Measurements from ENCODE around the gene WWOX. TPM values are rescaled to one million over a fixed set of nuclear protein-coding genes. Genes with fewer than 3 reads are reported as not detected.
"Not testable (repeated sequence)": the region's sequence is repeated elsewhere in the genome, so short reads cannot be mapped to it uniquely, and the experiment has no call there.

Gene WWOX

GRCh38 chr16:79260890-79261289 is 1161.4 kb downstream of the WWOX start:
- H2BK5ac ChIP-seq (ENCODE audit: low read length); H3K36me3 ChIP-seq (ENCODE audit: control insufficient read depth, insufficient read depth, low read length); H4K5ac ChIP-seq (ENCODE audit: low read length); H3K4ac ChIP-seq (ENCODE audit: low read depth, low read length); H3K79me1 ChIP-seq (ENCODE audit: low read length); DNase-seq; H2AK5ac ChIP-seq (ENCODE audit: low read length); H3K4me1 ChIP-seq (ENCODE audit: control insufficient read depth, low read depth, low read length); H3K23ac ChIP-seq (ENCODE audit: low read length); H3K4me3 ChIP-seq (ENCODE audit: low read length); H3K27ac ChIP-seq (ENCODE audit: low read depth, low read length); H2BK120ac ChIP-seq (ENCODE audit: low read depth, low read length); H4K8ac ChIP-seq (ENCODE audit: low read depth, low read length); H3K27me3 ChIP-seq (ENCODE audit: insufficient read depth, low read length, poor library complexity); H3K56ac ChIP-seq (ENCODE audit: low read length); H3K4me2 ChIP-seq (ENCODE audit: low read length); H3K18ac ChIP-seq (ENCODE audit: low read length); H3K9ac ChIP-seq (ENCODE audit: low read length); H2BK15ac ChIP-seq (replicated peaks; ENCODE audit: low read depth); H3K79me2 ChIP-seq (ENCODE audit: control insufficient read depth, insufficient read depth, low read length): not testable (repeated sequence)
- WGBS (ENCODE audit: extremely low coverage, insufficient coverage, low lambda C conversion rate) = no CpG with 5 or more reads among the region's 4 CpGs

- Histone ChIP-seq H3K27ac (ENCODE audit: low read depth, low read length) (no peak overlapping the region), H3K27me3 (ENCODE audit: insufficient read depth, low read length, poor library complexity) (no peaks in the 10 kb centered on the region), H3K4ac (ENCODE audit: low read depth, low read length) (no peak overlapping the region), H3K4me3 (ENCODE audit: low read length) (no peak overlapping the region), H4K5ac (ENCODE audit: low read length) (no peak overlapping the region), H3K9ac (ENCODE audit: low read length) (no peak overlapping the region), H4K8ac (ENCODE audit: low read depth, low read length) (no peak overlapping the region), H3K36me3 (ENCODE audit: control insufficient read depth, insufficient read depth, low read length) (no peaks in the 10 kb centered on the region), H3K23ac (ENCODE audit: low read length) (no peak overlapping the region), H2BK120ac (ENCODE audit: low read depth, low read length) (no peak overlapping the region), H3K4me1 (ENCODE audit: control insufficient read depth, low read depth, low read length) (no peaks in the 10 kb centered on the region), H3K18ac (ENCODE audit: low read length) (no peak overlapping the region), H2BK15ac (replicated peaks; ENCODE audit: low read depth) (no peak overlapping the region), H2BK5ac (ENCODE audit: low read length) (no peak overlapping the region), H3K4me2 (ENCODE audit: low read length) (no peak overlapping the region), H3K79me1 (ENCODE audit: low read length) (no peaks in the 10 kb centered on the region), H2AK5ac (ENCODE audit: low read length) (no peak overlapping the region), H3K79me2 (ENCODE audit: control insufficient read depth, insufficient read depth, low read length) (no peaks in the 10 kb centered on the region), H3K56ac (ENCODE audit: low read length) (no peak overlapping the region)
- peak; percentile 70 for DNase-seq
- WGBS (ENCODE audit: extremely low coverage, insufficient coverage, low lambda C conversion rate) = no CpG with 5 or more reads among the region's 5 CpGs
These were observed 1162.1 kb downstream of the WWOX start for GRCh38 chr16:79261481-79261940.

GRCh38 chr16:79261944-79262552 is 1162.6 kb downstream of the WWOX start:
- Histone ChIP-seq H3K18ac (ENCODE audit: low read length) (no peak overlapping the region), H3K27me3 (ENCODE audit: insufficient read depth, low read length, poor library complexity) (no peaks in the 10 kb centered on the region), H2BK5ac (ENCODE audit: low read length) (no peak overlapping the region), H3K4me2 (ENCODE audit: low read length) (no peak overlapping the region), H3K27ac (ENCODE audit: low read depth, low read length) (no peak overlapping the region), H3K4me3 (ENCODE audit: low read length) (no peak overlapping the region), H3K4me1 (ENCODE audit: control insufficient read depth, low read depth, low read length) (no peaks in the 10 kb centered on the region), H2BK15ac (replicated peaks; ENCODE audit: low read depth) (no peak overlapping the region), H3K9ac (ENCODE audit: low read length) (no peak overlapping the region), H3K36me3 (ENCODE audit: control insufficient read depth, insufficient read depth, low read length) (no peaks in the 10 kb centered on the region), H3K79me2 (ENCODE audit: control insufficient read depth, insufficient read depth, low read length) (no peaks in the 10 kb centered on the region), H2AK5ac (ENCODE audit: low read length) (no peak overlapping the region), H3K4ac (ENCODE audit: low read depth, low read length) (no peak overlapping the region), H2BK120ac (ENCODE audit: low read depth, low read length) (no peak overlapping the region), H4K5ac (ENCODE audit: low read length) (no peak overlapping the region), H4K8ac (ENCODE audit: low read depth, low read length) (no peak overlapping the region), H3K79me1 (ENCODE audit: low read length) (no peaks in the 10 kb centered on the region), H3K56ac (ENCODE audit: low read length) (no peak overlapping the region), H3K23ac (ENCODE audit: low read length) (no peak overlapping the region)
- WGBS (ENCODE audit: extremely low coverage, insufficient coverage, low lambda C conversion rate) = no CpG with 5 or more reads among the region's 7 CpGs
- no peak for DNase-seq

Small RNA genes lying within 50 kb of the gene (small RNA-seq; reads per million reads assigned to genes)
- not detected for gene AC027279.3 (ENCODE audit: insufficient read depth)

Data from mesendoderm (in vitro differentiated cells).